ENCODE measurements around the gene BARX2.

- no peak for TF ChIP-seq CTCF (IDR thresholded peaks at IDR 0.05)
- TF ChIP-seq POLR2A (IDR thresholded peaks at IDR 0.05): no peak
- TF ChIP-seq EP300 (IDR thresholded peaks at IDR 0.05): no peak
Observed at GRCh38 chr11:129354691-129355090, 21.0 kb upstream of the BARX2 start.
